ENCODE data around the gene ANKK1.

Gene ANKK1

GRCh38 chr11:113410414-113411135 is 23.0 kb downstream of the ANKK1 start:
- H3K4me3 ChIP-seq (ENCODE audit: low read length) = no peak overlapping the region
- no peak for TF ChIP-seq ZNF274 (IDR thresholded peaks at IDR 0.05; ENCODE audit: low read depth, low read length)

- H3K4me3 ChIP-seq (ENCODE audit: low read length) = no peak overlapping the region
- no peak for TF ChIP-seq ZNF274 (IDR thresholded peaks at IDR 0.05; ENCODE audit: low read depth, low read length)
Observed at GRCh38 chr11:113411536-113411935, 24.0 kb downstream of the ANKK1 start.

GRCh38 chr11:113412675-113413074 is 25.1 kb downstream of the ANKK1 start:
- TF ChIP-seq ZNF274 (IDR thresholded peaks at IDR 0.05; ENCODE audit: low read depth, low read length) = no peak
- H3K4me3 ChIP-seq (ENCODE audit: low read length) = no peak overlapping the region

- no peak overlapping the region for H3K4me3 ChIP-seq (ENCODE audit: low read length)
- TF ChIP-seq ZNF274 (IDR thresholded peaks at IDR 0.05; ENCODE audit: low read depth, low read length) = no peak
Observed at GRCh38 chr11:113415343-113415742, 27.8 kb downstream of the ANKK1 start.

GRCh38 chr11:113417428-113417827 is 29.8 kb downstream of the ANKK1 start:
- no peak for TF ChIP-seq ZNF274 (IDR thresholded peaks at IDR 0.05; ENCODE audit: low read depth, low read length)
- H3K4me3 ChIP-seq (ENCODE audit: low read length) = no peak overlapping the region

- TF ChIP-seq ZNF274 (IDR thresholded peaks at IDR 0.05; ENCODE audit: low read depth, low read length) = no peak
- no peak overlapping the region for H3K4me3 ChIP-seq (ENCODE audit: low read length)
Observed at GRCh38 chr11:113419454-113420003, 31.9 kb downstream of the ANKK1 start.

- no peak overlapping the region for H3K4me3 ChIP-seq (ENCODE audit: low read length)
- TF ChIP-seq ZNF274 (IDR thresholded peaks at IDR 0.05; ENCODE audit: low read depth, low read length) = no peak
Observed at GRCh38 chr11:113420808-113421207, 33.2 kb downstream of the ANKK1 start.

- TF ChIP-seq ZNF274 (IDR thresholded peaks at IDR 0.05; ENCODE audit: low read depth, low read length) = no peak
Observed at GRCh38 chr11:113426686-113427085, 39.1 kb downstream of the ANKK1 start.

GRCh38 chr11:113431746-113432145 is 44.2 kb downstream of the ANKK1 start:
- no peak overlapping the region for H3K4me3 ChIP-seq (ENCODE audit: low read length)
- TF ChIP-seq ZNF274 (IDR thresholded peaks at IDR 0.05; ENCODE audit: low read depth, low read length) = no peak

More at GRCh38 chr11:113426686-113427085, 39.1 kb downstream of the ANKK1 start:
- no peak overlapping the region for H3K4me3 ChIP-seq (ENCODE audit: low read length)

- TF ChIP-seq ZNF274 (IDR thresholded peaks at IDR 0.05; ENCODE audit: low read depth, low read length) = no peak
- H3K4me3 ChIP-seq (ENCODE audit: low read length) = no peak overlapping the region
Observed at GRCh38 chr11:113435190-113435968, 47.8 kb downstream of the ANKK1 start.

- TF ChIP-seq ZNF274 (IDR thresholded peaks at IDR 0.05; ENCODE audit: low read depth, low read length) = no peak
- H3K4me3 ChIP-seq (ENCODE audit: low read length) = no peak overlapping the region
Observed at GRCh38 chr11:113436672-113437252, 49.2 kb downstream of the ANKK1 start.

- H3K4me3 ChIP-seq (ENCODE audit: low read length) = no peak overlapping the region
- no peak for TF ChIP-seq ZNF274 (IDR thresholded peaks at IDR 0.05; ENCODE audit: low read depth, low read length)
Observed at GRCh38 chr11:113440816-113441215, 53.2 kb downstream of the ANKK1 start.

GRCh38 chr11:113444502-113445123 is 57.0 kb downstream of the ANKK1 start:
- no peak overlapping the region for H3K4me3 ChIP-seq (ENCODE audit: low read length)
- no peak for TF ChIP-seq ZNF274 (IDR thresholded peaks at IDR 0.05; ENCODE audit: low read depth, low read length)

- H3K4me3 ChIP-seq (ENCODE audit: low read length) = no peak overlapping the region
- TF ChIP-seq ZNF274 (IDR thresholded peaks at IDR 0.05; ENCODE audit: low read depth, low read length) = no peak
Observed at GRCh38 chr11:113446112-113446511, 58.5 kb downstream of the ANKK1 start.
